LNCaP clone FGC (cell line): ENCODE results near the gene IFT80.

Experiments
- DNase-seq: peaks from one replicate; pipeline ENCODE4 v3.0.0-alpha.2; 2011; ENCODE audit warnings: low read depth
- H3K4me3 ChIP-seq: 2 replicates; pipeline ENCODE4 v1.5.1; 2011; ENCODE audit warnings: mild to moderate bottlenecking, low read depth, low read length, control low read depth
- CTCF ChIP-seq: IDR thresholded peaks from 2 replicates; pipeline ENCODE4 v1.5.1; 2012; ENCODE audit warnings: mild to moderate bottlenecking; ENCODE audit not compliant: control insufficient read depth, insufficient read depth; ENCODE audit errors: extremely low read depth

The IFT80 gene

GRCh38 chr3:160210341-160210740, 188.7 kb downstream of the IFT80 start:
- no peak for DNase-seq
- TF ChIP-seq CTCF: no peak
- no peak overlapping the region for H3K4me3 ChIP-seq
